H9 (cell line): ENCODE measurements around the gene RFWD3. TPM values are rescaled to one million over a fixed set of nuclear protein-coding genes. Genes with fewer than 3 reads are reported as not detected.

Experiments used
- DNase-seq: peaks from one replicate; pipeline ENCODE4 v3.0.0-alpha.2; 2017
- H2AFZ ChIP-seq: one replicate; pipeline ENCODE4 v1.6.1; 2013; ENCODE audit warnings: mild to moderate bottlenecking, low read length, control low read depth, moderate library complexity
- H2AK5ac ChIP-seq: 2 replicates; pipeline ENCODE4 v1.6.1; 2013; ENCODE audit warnings: low read length, control low read depth, mixed read lengths; ENCODE audit not compliant: insufficient read length
- H2BK120ac ChIP-seq: one replicate; pipeline ENCODE4 v1.6.1; 2013; ENCODE audit warnings: low read depth, mild to moderate bottlenecking, low read length, control low read depth, inconsistent platforms; ENCODE audit not compliant: poor library complexity, severe bottlenecking
- H2BK12ac ChIP-seq: 2 replicates; pipeline ENCODE4 v1.6.1; 2013; ENCODE audit warnings: low read length, control low read depth, mixed read lengths, low read depth; ENCODE audit not compliant: insufficient read length
- H2BK15ac ChIP-seq: 2 replicates; pipeline ENCODE4 v1.6.1; 2013; ENCODE audit warnings: low read depth, low read length, control low read depth
- H2BK20ac ChIP-seq: one replicate; pipeline ENCODE4 v1.6.1; 2013; ENCODE audit warnings: low read depth, mild to moderate bottlenecking, low read length, control low read depth, inconsistent platforms; ENCODE audit not compliant: poor library complexity, severe bottlenecking
- H2BK5ac ChIP-seq: 2 replicates; pipeline ENCODE4 v1.6.1; 2013; ENCODE audit warnings: low read length, control low read depth, mixed read lengths; ENCODE audit not compliant: insufficient read length
- H3K14ac ChIP-seq: 2 replicates; pipeline ENCODE4 v1.6.1; 2013; ENCODE audit warnings: low read length, control low read depth; ENCODE audit not compliant: insufficient read depth
- H3K18ac ChIP-seq: 2 replicates; pipeline ENCODE4 v1.6.1; 2013; ENCODE audit warnings: low read depth, mild to moderate bottlenecking, mixed read lengths, low read length, control low read depth; ENCODE audit not compliant: insufficient read length
- H3K23ac ChIP-seq: 2 replicates; pipeline ENCODE4 v1.6.1; 2013; ENCODE audit warnings: low read length, control low read depth, mixed read lengths, low read depth; ENCODE audit not compliant: insufficient read length
- H3K23me2 ChIP-seq: 2 replicates; pipeline ENCODE4 v1.6.1; 2013; ENCODE audit warnings: low read depth, mild to moderate bottlenecking, mixed read lengths, low read length, control low read depth; ENCODE audit not compliant: insufficient read length, poor library complexity, severe bottlenecking
- H3K27ac ChIP-seq: 2 replicates; pipeline ENCODE4 v1.5.1; 2013; ENCODE audit warnings: low read length, control low read depth, mixed read lengths, low read depth; ENCODE audit not compliant: insufficient read length
- H3K27me3 ChIP-seq: 2 replicates; pipeline ENCODE4 v1.6.1; 2013; ENCODE audit warnings: low read length, control low read depth, inconsistent platforms; ENCODE audit not compliant: insufficient read depth
- H3K4ac ChIP-seq: 2 replicates; pipeline ENCODE4 v1.6.1; 2013; ENCODE audit warnings: low read depth, mild to moderate bottlenecking, control low read depth, inconsistent platforms, low read length, moderate library complexity
- H3K4me1 ChIP-seq: 2 replicates; pipeline ENCODE4 v1.6.1; 2013; ENCODE audit warnings: low read length, control low read depth, inconsistent platforms; ENCODE audit not compliant: insufficient read depth
- H3K4me2 ChIP-seq: 2 replicates; pipeline ENCODE4 v1.6.1; 2013; ENCODE audit warnings: low read length, control low read depth, mixed read lengths; ENCODE audit not compliant: insufficient read length, insufficient read depth
- H3K56ac ChIP-seq: 2 replicates; pipeline ENCODE4 v1.6.1; 2013; ENCODE audit warnings: low read depth, mild to moderate bottlenecking, mixed read lengths, low read length, control low read depth; ENCODE audit not compliant: insufficient read length
- H3K79me1 ChIP-seq: 2 replicates; pipeline ENCODE4 v1.6.1; 2013; ENCODE audit warnings: low read depth, mild to moderate bottlenecking, moderate library complexity, low read length, control low read depth, inconsistent platforms; ENCODE audit not compliant: insufficient read depth, poor library complexity, severe bottlenecking
- H3K79me2 ChIP-seq: 2 replicates; pipeline ENCODE4 v1.6.1; 2013; ENCODE audit warnings: low read length, control low read depth, inconsistent platforms; ENCODE audit not compliant: insufficient read depth
- H3K9ac ChIP-seq: 2 replicates; pipeline ENCODE4 v1.6.1; 2013; ENCODE audit warnings: low read length, control low read depth, mixed read lengths; ENCODE audit not compliant: insufficient read length; ENCODE audit errors: extremely low read depth
- H3K9me3 ChIP-seq: one replicate; pipeline ENCODE4 v1.6.1; 2013; ENCODE audit warnings: low read depth, low read length, inconsistent platforms; ENCODE audit not compliant: control insufficient read depth
- H3T11ph ChIP-seq: one replicate; pipeline ENCODE4 v1.6.1; 2013; ENCODE audit warnings: mild to moderate bottlenecking, low read length, control low read depth, inconsistent platforms
- H4K20me1 ChIP-seq: one replicate; pipeline ENCODE4 v1.6.1; 2013; ENCODE audit not compliant: control insufficient read depth, insufficient read length, insufficient read depth
- H4K5ac ChIP-seq: 2 replicates; pipeline ENCODE4 v1.6.1; 2013; ENCODE audit warnings: low read depth, mild to moderate bottlenecking, mixed read lengths, low read length, control low read depth; ENCODE audit not compliant: insufficient read length
- H4K8ac ChIP-seq: replicated peaks from 2 replicates; pipeline ENCODE4 v1.6.1; 2013; ENCODE audit warnings: low read length, control low read depth, mixed read lengths, low read depth; ENCODE audit not compliant: insufficient read length
- H4K91ac ChIP-seq: 2 replicates; pipeline ENCODE4 v1.6.1; 2013; ENCODE audit warnings: low read depth, mild to moderate bottlenecking, moderate library complexity, mixed read lengths, low read length, control low read depth; ENCODE audit not compliant: insufficient read length
- H3K27ac Mint-ChIP-seq, 3 experiments: 2 replicates in 2 of 3; 3 replicates in 1 of 3; pipeline ENCODE4 v1.8.0; 2020 to 2021; ENCODE audit warnings: mixed read lengths in 3 of 3, mild to moderate bottlenecking in 1 of 3, moderate library complexity in 1 of 3
- H3K27me3 Mint-ChIP-seq: 2 replicates; pipeline ENCODE4 v1.8.0; 2021; ENCODE audit warnings: low read depth, mild to moderate bottlenecking, moderate library complexity, mixed read lengths
- H3K36me3 Mint-ChIP-seq, 3 experiments: 2 replicates in 2 of 3; 3 replicates in 1 of 3; pipeline ENCODE4 v1.8.0; 2020 to 2021; ENCODE audit warnings: low read depth in 3 of 3, mixed read lengths in 3 of 3; ENCODE audit not compliant: insufficient read depth in 1 of 3
- H3K4me1 Mint-ChIP-seq, 2 experiments: 2 replicates each; pipeline ENCODE4 v1.8.0; 2020; ENCODE audit warnings: mixed read lengths in 2 of 2
- H3K4me3 Mint-ChIP-seq, 2 experiments: 2 replicates in 1 of 2; 3 replicates in 1 of 2; pipeline ENCODE4 v1.8.0; 2020 to 2021; ENCODE audit warnings: mild to moderate bottlenecking in 2 of 2, mixed read lengths in 2 of 2, moderate library complexity in 1 of 2
- H3K9me3 Mint-ChIP-seq, 2 experiments: 2 replicates in 1 of 2; 3 replicates in 1 of 2; pipeline ENCODE4 v1.8.0; 2020; ENCODE audit warnings: mild to moderate bottlenecking in 2 of 2, mixed read lengths in 2 of 2, moderate library complexity in 1 of 2
- WGBS: extraction: QIAGEN DNeasy Blood & Tissue Kit; methylation state at CpG from one replicate; pipeline ENCODE4 v1.1.7; 2013; ENCODE audit warnings: missing lambda C conversion rate, low lambda C conversion rate, mixed read lengths; ENCODE audit not compliant: insufficient read length; ENCODE audit errors: extremely low coverage; 5-methylcytosine and 5-hydroxymethylcytosine counted together
- total RNA-seq: library from RNA; stranded (reverse); gene quantifications from 2 replicates; pipeline ENCODE4 v1.2.1, GENCODE V29; 2021
- TF ChIP-seq, protein P1 (sequence below): fragments of 200-600 bp; sonication (generic); conservative IDR thresholded peaks from 3 replicates; pipeline ENCODE4 v1.8.0; 2021; ENCODE audit warnings: antibody characterized with exemption, mild to moderate bottlenecking

RFWD3 gene
- total RNA-seq, 1 experiment from 2014 or later = 114 TPM

DNA sequence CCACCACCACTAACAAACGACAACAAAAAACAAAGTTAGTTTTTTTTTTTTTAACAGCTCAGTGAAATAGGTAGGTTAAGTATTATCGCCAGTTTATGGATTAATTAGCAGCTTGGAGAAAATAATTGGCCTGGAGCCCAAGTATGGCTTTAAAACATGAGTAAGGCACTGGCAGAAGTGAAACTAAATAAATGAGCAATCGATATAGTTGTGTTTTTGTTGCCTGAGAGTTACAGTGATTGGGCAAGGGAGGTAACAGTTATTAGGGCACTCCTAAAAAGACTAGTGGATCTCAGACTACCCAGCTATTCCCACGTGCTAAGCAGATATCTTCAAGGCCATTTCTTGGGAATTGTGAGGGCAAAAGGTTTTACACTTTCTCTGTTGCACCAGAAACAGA, 31.5 kb upstream of the RFWD3 start:
- Mint-ChIP-seq H3K4me1 (peaks cover 13% of the 10 kb centered on the region in 2 experiments), H3K4me3 (no peak overlapping the region), H3K27ac (no peak overlapping the region), H3K27me3 (peaks cover 13% of the 10 kb centered on the region), H3K36me3 (peaks cover 0 to 1% (median 0%) of the 10 kb centered on the region in 3 experiments; a peak in 1 of 7 replicates), H3K9me3 (no peaks in the 10 kb centered on the region)
- Histone ChIP-seq H3K23me2 (no peaks in the 10 kb centered on the region), H2AFZ (no peak overlapping the region), H4K91ac (no peak overlapping the region), H3K14ac (no peak overlapping the region), H4K8ac (no peak overlapping the region), H3K18ac (no peak overlapping the region), H2BK5ac (no peak overlapping the region), H3K4me2 (no peak overlapping the region), H2BK20ac (no peak overlapping the region), H4K20me1 (no peaks in the 10 kb centered on the region), H3T11ph (no peak overlapping the region), H3K4me1 (no peaks in the 10 kb centered on the region), H2AK5ac (no peak overlapping the region), H2BK120ac (no peak overlapping the region), H2BK12ac (no peak overlapping the region), H3K56ac (no peak overlapping the region), H3K79me2 (no peaks in the 10 kb centered on the region), H3K9me3 (no peaks in the 10 kb centered on the region), H4K5ac (no peak overlapping the region), H3K9ac (no peak overlapping the region), H3K4ac (no peak overlapping the region), H2BK15ac (no peak overlapping the region), H3K79me1 (no peaks in the 10 kb centered on the region), H3K27me3 (no peaks in the 10 kb centered on the region), H3K23ac (no peak overlapping the region), H3K27ac (no peak overlapping the region)
- no CpG with 5 or more reads among the region's 4 CpGs for WGBS
- no peak for DNase-seq
- TF ChIP-seq, protein P1, sequence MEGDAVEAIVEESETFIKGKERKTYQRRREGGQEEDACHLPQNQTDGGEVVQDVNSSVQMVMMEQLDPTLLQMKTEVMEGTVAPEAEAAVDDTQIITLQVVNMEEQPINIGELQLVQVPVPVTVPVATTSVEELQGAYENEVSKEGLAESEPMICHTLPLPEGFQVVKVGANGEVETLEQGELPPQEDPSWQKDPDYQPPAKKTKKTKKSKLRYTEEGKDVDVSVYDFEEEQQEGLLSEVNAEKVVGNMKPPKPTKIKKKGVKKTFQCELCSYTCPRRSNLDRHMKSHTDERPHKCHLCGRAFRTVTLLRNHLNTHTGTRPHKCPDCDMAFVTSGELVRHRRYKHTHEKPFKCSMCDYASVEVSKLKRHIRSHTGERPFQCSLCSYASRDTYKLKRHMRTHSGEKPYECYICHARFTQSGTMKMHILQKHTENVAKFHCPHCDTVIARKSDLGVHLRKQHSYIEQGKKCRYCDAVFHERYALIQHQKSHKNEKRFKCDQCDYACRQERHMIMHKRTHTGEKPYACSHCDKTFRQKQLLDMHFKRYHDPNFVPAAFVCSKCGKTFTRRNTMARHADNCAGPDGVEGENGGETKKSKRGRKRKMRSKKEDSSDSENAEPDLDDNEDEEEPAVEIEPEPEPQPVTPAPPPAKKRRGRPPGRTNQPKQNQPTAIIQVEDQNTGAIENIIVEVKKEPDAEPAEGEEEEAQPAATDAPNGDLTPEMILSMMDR = no peak
